ENCODE results near the gene PROK1.

Gene PROK1

GRCh38 chr1:110454328-110454727 lies 3.4 kb downstream of the PROK1 start:
- Histone ChIP-seq H3K4me1 (ENCODE audit: insufficient read depth, low read length) (no peaks in the 10 kb centered on the region), H3K9me3 (ENCODE audit: low read length) (no peaks in the 10 kb centered on the region), H3K36me3 (ENCODE audit: insufficient read depth, low read length) (no peaks in the 10 kb centered on the region), H3K4me3 (ENCODE audit: low read depth in 1 of 2, low read length in 2 of 2) (no peak overlapping the region), H3K9ac (ENCODE audit: low read length) (no peak overlapping the region), H3K27ac (ENCODE audit: low read depth, low read length) (no peak overlapping the region), H3K27me3 (ENCODE audit: control insufficient read depth in 1 of 2, insufficient read depth in 2 of 2, low read length in 2 of 2) (peaks cover 0 to 8% of the 10 kb centered on the region in 2 donors)

- no peaks in the 10 kb centered on the region for H3K36me3 ChIP-seq (ENCODE audit: insufficient read depth, low read length)
- H3K9me3 ChIP-seq (ENCODE audit: low read length), result no peaks in the 10 kb centered on the region
Measured at GRCh38 chr1:110455151-110455550, 4.2 kb downstream of the PROK1 start.

GRCh38 chr1:110457206-110457605 lies 6.3 kb downstream of the PROK1 start:
- no peaks in the 10 kb centered on the region for H3K9me3 ChIP-seq (ENCODE audit: low read length)
- H3K36me3 ChIP-seq (ENCODE audit: insufficient read depth, low read length), result no peaks in the 10 kb centered on the region
- H3K27ac ChIP-seq (ENCODE audit: low read depth, low read length), result no peak overlapping the region
- no peak overlapping the region for H3K4me3 ChIP-seq (ENCODE audit: low read depth in 1 of 2, low read length in 2 of 2)
- peaks cover 0 to 5% of the 10 kb centered on the region in 2 donors for H3K27me3 ChIP-seq (ENCODE audit: control insufficient read depth in 1 of 2, insufficient read depth in 2 of 2, low read length in 2 of 2)
- no peak overlapping the region for H3K9ac ChIP-seq (ENCODE audit: low read length)
- H3K4me1 ChIP-seq (ENCODE audit: insufficient read depth, low read length), result no peaks in the 10 kb centered on the region

More at GRCh38 chr1:110455151-110455550, 4.2 kb downstream of the PROK1 start:
- no peaks in the 10 kb centered on the region for H3K4me1 ChIP-seq (ENCODE audit: insufficient read depth, low read length)
- no peak overlapping the region for H3K9ac ChIP-seq (ENCODE audit: low read length)
- peaks cover 0 to 8% of the 10 kb centered on the region in 2 donors for H3K27me3 ChIP-seq (ENCODE audit: control insufficient read depth in 1 of 2, insufficient read depth in 2 of 2, low read length in 2 of 2)
- H3K4me3 ChIP-seq (ENCODE audit: low read depth in 1 of 2, low read length in 2 of 2), result no peak overlapping the region
- no peak overlapping the region for H3K27ac ChIP-seq (ENCODE audit: low read depth, low read length)

GRCh38 chr1:110460253-110461220 lies 9.6 kb downstream of the PROK1 start:
- Histone ChIP-seq H3K27ac (ENCODE audit: low read depth, low read length) (no peak overlapping the region), H3K27me3 (ENCODE audit: control insufficient read depth in 1 of 2, insufficient read depth in 2 of 2, low read length in 2 of 2) (no peaks in the 10 kb centered on the region), H3K9ac (ENCODE audit: low read length) (no peak overlapping the region), H3K4me1 (ENCODE audit: insufficient read depth, low read length) (no peaks in the 10 kb centered on the region), H3K4me3 (ENCODE audit: low read depth in 1 of 2, low read length in 2 of 2) (no peak overlapping the region), H3K9me3 (ENCODE audit: low read length) (no peaks in the 10 kb centered on the region), H3K36me3 (ENCODE audit: insufficient read depth, low read length) (no peaks in the 10 kb centered on the region)

- H3K27ac ChIP-seq (ENCODE audit: low read depth, low read length), result no peak overlapping the region
- no peak overlapping the region for H3K9ac ChIP-seq (ENCODE audit: low read length)
- H3K36me3 ChIP-seq (ENCODE audit: insufficient read depth, low read length), result no peaks in the 10 kb centered on the region
- H3K4me3 ChIP-seq (ENCODE audit: low read depth in 1 of 2, low read length in 2 of 2), result no peak overlapping the region
- no peaks in the 10 kb centered on the region for H3K27me3 ChIP-seq (ENCODE audit: control insufficient read depth in 1 of 2, insufficient read depth in 2 of 2, low read length in 2 of 2)
- H3K9me3 ChIP-seq (ENCODE audit: low read length), result no peaks in the 10 kb centered on the region
- no peaks in the 10 kb centered on the region for H3K4me1 ChIP-seq (ENCODE audit: insufficient read depth, low read length)
Measured at GRCh38 chr1:110462093-110462492, 11.1 kb downstream of the PROK1 start.

- Histone ChIP-seq H3K4me1 (ENCODE audit: insufficient read depth, low read length) (no peaks in the 10 kb centered on the region), H3K4me3 (ENCODE audit: low read depth in 1 of 2, low read length in 2 of 2) (no peak overlapping the region), H3K36me3 (ENCODE audit: insufficient read depth, low read length) (no peaks in the 10 kb centered on the region), H3K9me3 (ENCODE audit: low read length) (no peaks in the 10 kb centered on the region), H3K9ac (ENCODE audit: low read length) (no peak overlapping the region), H3K27ac (ENCODE audit: low read depth, low read length) (no peak overlapping the region), H3K27me3 (ENCODE audit: control insufficient read depth in 1 of 2, insufficient read depth in 2 of 2, low read length in 2 of 2) (no peaks in the 10 kb centered on the region)
Measured at GRCh38 chr1:110462964-110463363, 12.0 kb downstream of the PROK1 start.

- H3K36me3 ChIP-seq (ENCODE audit: insufficient read depth, low read length), result no peaks in the 10 kb centered on the region
- no peaks in the 10 kb centered on the region for H3K4me1 ChIP-seq (ENCODE audit: insufficient read depth, low read length)
- no peak overlapping the region for H3K27ac ChIP-seq (ENCODE audit: low read depth, low read length)
- H3K9me3 ChIP-seq (ENCODE audit: low read length), result no peaks in the 10 kb centered on the region
- no peak overlapping the region for H3K4me3 ChIP-seq (ENCODE audit: low read depth in 1 of 2, low read length in 2 of 2)
- H3K9ac ChIP-seq (ENCODE audit: low read length), result no peak overlapping the region
- H3K27me3 ChIP-seq (ENCODE audit: control insufficient read depth in 1 of 2, insufficient read depth in 2 of 2, low read length in 2 of 2), result no peaks in the 10 kb centered on the region
Measured at GRCh38 chr1:110463725-110464124, 12.8 kb downstream of the PROK1 start.

GRCh38 chr1:110464340-110464739 lies 13.4 kb downstream of the PROK1 start:
- H3K9ac ChIP-seq (ENCODE audit: low read length), result no peak overlapping the region
- H3K36me3 ChIP-seq (ENCODE audit: insufficient read depth, low read length), result no peaks in the 10 kb centered on the region
- no peak overlapping the region for H3K27ac ChIP-seq (ENCODE audit: low read depth, low read length)
- H3K4me1 ChIP-seq (ENCODE audit: insufficient read depth, low read length), result no peaks in the 10 kb centered on the region
- H3K27me3 ChIP-seq (ENCODE audit: control insufficient read depth in 1 of 2, insufficient read depth in 2 of 2, low read length in 2 of 2), result no peaks in the 10 kb centered on the region
- no peaks in the 10 kb centered on the region for H3K9me3 ChIP-seq (ENCODE audit: low read length)
- H3K4me3 ChIP-seq (ENCODE audit: low read depth in 1 of 2, low read length in 2 of 2), result no peak overlapping the region

GRCh38 chr1:110465038-110465813 lies 14.3 kb downstream of the PROK1 start:
- no peak overlapping the region for H3K4me3 ChIP-seq (ENCODE audit: low read depth in 1 of 2, low read length in 2 of 2)
- no peaks in the 10 kb centered on the region for H3K4me1 ChIP-seq (ENCODE audit: insufficient read depth, low read length)
- H3K27ac ChIP-seq (ENCODE audit: low read depth, low read length), result no peak overlapping the region
- no peaks in the 10 kb centered on the region for H3K9me3 ChIP-seq (ENCODE audit: low read length)
- no peak overlapping the region for H3K9ac ChIP-seq (ENCODE audit: low read length)
- no peaks in the 10 kb centered on the region for H3K27me3 ChIP-seq (ENCODE audit: control insufficient read depth in 1 of 2, insufficient read depth in 2 of 2, low read length in 2 of 2)
- no peaks in the 10 kb centered on the region for H3K36me3 ChIP-seq (ENCODE audit: insufficient read depth, low read length)

- Histone ChIP-seq H3K9me3 (ENCODE audit: low read length) (no peaks in the 10 kb centered on the region), H3K9ac (ENCODE audit: low read length) (no peak overlapping the region), H3K27ac (ENCODE audit: low read depth, low read length) (no peak overlapping the region), H3K36me3 (ENCODE audit: insufficient read depth, low read length) (no peaks in the 10 kb centered on the region), H3K27me3 (ENCODE audit: control insufficient read depth in 1 of 2, insufficient read depth in 2 of 2, low read length in 2 of 2) (no peaks in the 10 kb centered on the region), H3K4me3 (ENCODE audit: low read depth in 1 of 2, low read length in 2 of 2) (no peak overlapping the region), H3K4me1 (ENCODE audit: insufficient read depth, low read length) (no peaks in the 10 kb centered on the region)
Measured at GRCh38 chr1:110465814-110466380, 14.9 kb downstream of the PROK1 start.

GRCh38 chr1:110466646-110467280 lies 15.8 kb downstream of the PROK1 start:
- H3K4me3 ChIP-seq (ENCODE audit: low read depth in 1 of 2, low read length in 2 of 2), result no peak overlapping the region
- no peak overlapping the region for H3K9ac ChIP-seq (ENCODE audit: low read length)
- H3K27ac ChIP-seq (ENCODE audit: low read depth, low read length), result no peak overlapping the region

More at GRCh38 chr1:110466646-110467280, 15.8 kb downstream of the PROK1 start:
- no peaks in the 10 kb centered on the region for H3K27me3 ChIP-seq (ENCODE audit: control insufficient read depth in 1 of 2, insufficient read depth in 2 of 2, low read length in 2 of 2)
- no peaks in the 10 kb centered on the region for H3K36me3 ChIP-seq (ENCODE audit: insufficient read depth, low read length)
- H3K9me3 ChIP-seq (ENCODE audit: low read length), result no peaks in the 10 kb centered on the region
- H3K4me1 ChIP-seq (ENCODE audit: insufficient read depth, low read length), result no peaks in the 10 kb centered on the region

All from muscle layer of colon (tissue), 2 donors.